Endodermal cell (in vitro differentiated cells): ENCODE data around the gene TRAPPC3. TPM values are rescaled to one million over a fixed set of nuclear protein-coding genes. Genes with fewer than 3 reads are reported as not detected.

Source experiments
- DNase-seq: peaks from one replicate; pipeline ENCODE4 v3.0.0-alpha.2; 2017
- H3K27ac ChIP-seq: 2 replicates; pipeline ENCODE4 v1.5.1; 2013; ENCODE audit warnings: mild to moderate bottlenecking, low read depth, low read length, moderate library complexity
- H3K27me3 ChIP-seq: 2 replicates; pipeline ENCODE4 v1.6.1; 2013; ENCODE audit warnings: mild to moderate bottlenecking, low read length, moderate library complexity; ENCODE audit not compliant: insufficient read depth, control insufficient read depth, poor library complexity, severe bottlenecking
- H3K36me3 ChIP-seq: 2 replicates; pipeline ENCODE4 v1.7.0; 2013; ENCODE audit warnings: mild to moderate bottlenecking, low read length, moderate library complexity; ENCODE audit not compliant: control insufficient read depth, insufficient read depth
- H3K4me1 ChIP-seq: one replicate; pipeline ENCODE4 v1.7.0; 2013; ENCODE audit warnings: low read length; ENCODE audit not compliant: control insufficient read depth, insufficient read depth
- H3K4me3 ChIP-seq: 2 replicates; pipeline ENCODE4 v1.5.1; 2013; ENCODE audit warnings: mild to moderate bottlenecking, low read length, moderate library complexity
- H3K9ac ChIP-seq: 2 replicates; pipeline ENCODE4 v1.6.1; 2013; ENCODE audit warnings: mild to moderate bottlenecking, low read length, moderate library complexity; ENCODE audit not compliant: poor library complexity, severe bottlenecking; ENCODE audit errors: extremely low read depth
- H3K9me3 ChIP-seq: 2 replicates; pipeline ENCODE4 v1.6.1; 2013; ENCODE audit warnings: mild to moderate bottlenecking, low read length, moderate library complexity; ENCODE audit not compliant: control insufficient read depth
- H3K27ac Mint-ChIP-seq: 2 replicates; pipeline ENCODE4 v1.8.0; 2020; ENCODE audit warnings: mixed read lengths
- H3K27me3 Mint-ChIP-seq: 2 replicates; pipeline ENCODE4 v1.8.0; 2021; ENCODE audit warnings: mild to moderate bottlenecking, mixed read lengths; ENCODE audit not compliant: insufficient read depth
- H3K36me3 Mint-ChIP-seq: 2 replicates; pipeline ENCODE4 v1.8.0; 2020; ENCODE audit warnings: low read depth, mixed read lengths
- H3K4me1 Mint-ChIP-seq: 2 replicates; pipeline ENCODE4 v1.8.0; 2020; ENCODE audit warnings: mixed read lengths
- H3K4me3 Mint-ChIP-seq: 2 replicates; pipeline ENCODE4 v1.8.0; 2020; ENCODE audit warnings: mild to moderate bottlenecking, moderate library complexity, mixed read lengths
- H3K9me3 Mint-ChIP-seq: 2 replicates; pipeline ENCODE4 v1.8.0; 2020; ENCODE audit warnings: mild to moderate bottlenecking, mixed read lengths
- CTCF ChIP-seq: fragments of 200-600 bp; sonication (generic); conservative IDR thresholded peaks from 2 replicates; pipeline ENCODE4 v1.5.0; 2021; ENCODE audit warnings: antibody characterized with exemption, mild to moderate bottlenecking
- WGBS, 2 experiments: methylation state at CpG; one replicate each; pipeline versions ENCODE4 v1.1.5 to v1.1.7; 2013; ENCODE audit warnings: missing lambda C conversion rate in 2 of 2, mixed read lengths in 1 of 2; ENCODE audit not compliant: insufficient coverage in 1 of 2, insufficient read length in 1 of 2; 5-methylcytosine and 5-hydroxymethylcytosine counted together
- total RNA-seq, 2 donors: library from RNA; stranded (reverse); fragmentation: NEBNext Ultra II Directional in 1 of 2; extraction: Animal tissue kit (Norgen Biotek cat#: 25700) in 1 of 2; gene quantifications; 2 replicates in 1 of 2; 3 replicates in 1 of 2; pipeline ENCODE4 v1.2.1, GENCODE V29; 2021

The TRAPPC3 gene
- total RNA-seq, 2 donors from 2014 or later: 61.5 to 79.9 TPM

- Mint-ChIP-seq H3K36me3 (peaks cover 21% of the 10 kb centered on the region), H3K4me3 (peak within 1 kb of the TSS; percentile 72), H3K27me3 (peaks cover 6% of the 10 kb centered on the region), H3K9me3 (no peaks in the 10 kb centered on the region), H3K27ac (peak within 1 kb of the TSS; percentile 92), H3K4me1 (peaks cover 11% of the 10 kb centered on the region)
- H3K27ac ChIP-seq: peak within 1 kb of the TSS; percentile 67
- H3K9me3 ChIP-seq: no peaks in the 10 kb centered on the region
- no peaks in the 10 kb centered on the region for H3K27me3 ChIP-seq
- H3K4me1 ChIP-seq: no peaks in the 10 kb centered on the region
- peak within 1 kb of the TSS; percentile 76 for H3K9ac ChIP-seq
- 2% methylated on average over 55 to 84 of the region's 84 CpGs for WGBS, 2 experiments
- peaks cover 35% of the 10 kb centered on the region for H3K36me3 ChIP-seq
- peak; percentile 99 for TF ChIP-seq CTCF
- DNase-seq: peak; percentile 96
- peak within 1 kb of the TSS; percentile 90 for H3K4me3 ChIP-seq
Observed at GRCh38 chr1:36088577-36089392, 60.5 kb downstream of the TRAPPC3 start, which contains the start of gene ADPRS. Gene ADPRS, plus strand, starts transcription at chr1:36088892. Its CDS starts 13 bp downstream, at chr1:36088905.

DNA sequence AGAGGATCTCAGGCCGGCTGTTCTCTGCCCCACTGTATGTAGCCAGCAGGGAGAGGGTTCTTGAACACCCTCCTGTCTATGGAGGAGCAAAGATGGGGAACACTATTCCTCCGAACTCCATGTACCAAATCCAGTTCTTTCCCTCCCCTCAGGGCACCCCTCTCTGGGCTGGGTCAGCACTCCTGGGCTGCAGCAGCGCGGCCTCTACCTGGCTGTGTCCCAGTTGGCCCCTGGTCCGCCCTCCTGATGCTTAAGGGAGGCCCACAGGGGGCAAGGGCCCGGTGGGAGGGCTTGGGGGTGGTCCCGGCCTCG is 61.1 kb downstream of the TRAPPC3 start:
- H3K9me3 ChIP-seq: no peaks in the 10 kb centered on the region
- Mint-ChIP-seq H3K36me3 (peaks cover 16% of the 10 kb centered on the region), H3K27me3 (peaks cover 8% of the 10 kb centered on the region), H3K27ac (no peak overlapping the region), H3K4me1 (peaks cover 11% of the 10 kb centered on the region), H3K4me3 (peak overlapping the region; percentile 72), H3K9me3 (no peaks in the 10 kb centered on the region)
- no peaks in the 10 kb centered on the region for H3K4me1 ChIP-seq
- H3K9ac ChIP-seq: no peak overlapping the region
- peak overlapping the region; percentile 90 for H3K4me3 ChIP-seq
- TF ChIP-seq CTCF: no peak
- 50 to 57% methylated on average over 2 to 8 of the region's 8 CpGs for WGBS, 2 experiments
- no peaks in the 10 kb centered on the region for H3K27me3 ChIP-seq
- H3K27ac ChIP-seq: no peak overlapping the region
- no peak for DNase-seq
- peaks cover 29% of the 10 kb centered on the region for H3K36me3 ChIP-seq

DNA sequence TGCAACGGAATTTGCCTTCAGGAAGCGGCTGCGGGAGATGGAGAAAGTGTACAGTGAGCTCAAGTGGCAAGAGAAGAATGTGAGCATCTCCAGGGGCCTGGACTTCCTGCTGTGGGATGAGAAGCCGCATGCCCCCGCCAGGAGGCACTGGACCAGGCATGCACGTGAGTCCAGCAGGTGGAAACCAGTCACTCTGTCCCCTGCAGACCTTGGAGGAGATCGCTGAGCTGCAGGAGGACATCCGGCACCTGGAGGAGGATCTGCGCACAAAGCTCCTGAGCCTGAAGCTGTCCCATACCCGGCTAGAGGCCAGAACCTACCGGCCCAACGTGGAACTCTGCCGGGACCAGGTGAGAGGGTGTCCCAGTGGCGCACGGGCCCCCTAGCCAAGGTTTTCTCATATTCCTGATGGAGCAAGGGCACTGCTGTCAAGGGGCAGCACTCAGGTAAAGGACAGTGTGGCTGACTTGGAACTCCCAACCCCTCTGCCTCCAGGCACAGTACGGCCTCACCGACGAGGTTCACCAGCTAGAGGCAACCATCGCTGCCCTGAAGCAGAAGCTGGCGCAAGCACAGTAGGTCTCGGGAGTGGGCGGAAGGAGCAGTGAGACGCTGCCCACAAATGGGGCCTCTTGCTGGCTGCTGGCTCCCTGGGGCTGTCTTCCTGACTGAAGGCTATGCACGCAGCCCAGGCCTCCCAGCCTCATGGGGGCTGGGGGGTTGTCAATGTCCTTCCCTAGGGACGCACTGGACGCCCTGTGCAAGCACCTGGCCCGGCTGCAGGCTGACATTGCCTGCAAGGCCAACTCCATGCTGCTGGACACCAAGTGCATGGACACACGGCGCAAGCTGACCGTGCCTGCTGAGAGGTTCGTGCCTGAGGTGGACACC is 61.8 kb downstream of the TRAPPC3 start:
- H3K4me1 ChIP-seq: no peaks in the 10 kb centered on the region
- Mint-ChIP-seq H3K27ac (no peak overlapping the region), H3K27me3 (peaks cover 9% of the 10 kb centered on the region), H3K4me1 (peaks cover 11% of the 10 kb centered on the region), H3K36me3 (peaks cover 10% of the 10 kb centered on the region), H3K9me3 (no peaks in the 10 kb centered on the region), H3K4me3 (no peak overlapping the region)
- H3K27me3 ChIP-seq: no peaks in the 10 kb centered on the region
- H3K27ac ChIP-seq: no peak overlapping the region
- H3K36me3 ChIP-seq: peaks cover 22% of the 10 kb centered on the region
- H3K9me3 ChIP-seq: no peaks in the 10 kb centered on the region
- TF ChIP-seq CTCF: peak; percentile 27
- no peak overlapping the region for H3K9ac ChIP-seq
- 91 to 93% methylated on average over 20 to 31 of the region's 31 CpGs for WGBS, 2 experiments
- H3K4me3 ChIP-seq: no peak overlapping the region
- DNase-seq: peak; percentile 58

Other genes starting within 250 kb of the TRAPPC3 start
- gene AGO3, start 218.4 kb downstream of the TRAPPC3 start, total RNA-seq: 10 to 100 TPM; 32.8 to 39.8 TPM
- gene TEKT2, start 65.4 kb downstream of the TRAPPC3 start, total RNA-seq: 1 to 10 TPM; 5.6 to 9.5 TPM
- 10 to 100 TPM; 22.1 to 25.3 TPM for gene ADPRS, start 60.6 kb downstream of the TRAPPC3 start, total RNA-seq
- gene COL8A2, start 24.3 kb downstream of the TRAPPC3 start, total RNA-seq: under 1 TPM; 0.18 to 0.40 TPM
- 100 to 1,000 TPM; 119 to 120 TPM for gene MAP7D1, start 6.7 kb upstream of the TRAPPC3 start, total RNA-seq
- 100 to 1,000 TPM; 145 to 165 TPM for gene THRAP3, start 75.0 kb upstream of the TRAPPC3 start, total RNA-seq
- 10 to 100 TPM; 14.7 to 15.5 TPM for gene SH3D21, start 156.9 kb upstream of the TRAPPC3 start, total RNA-seq
- gene EVA1B, start 174.2 kb upstream of the TRAPPC3 start, total RNA-seq: 10 to 100 TPM; 14.1 to 16.3 TPM
- gene STK40, start 236.4 kb upstream of the TRAPPC3 start, total RNA-seq: 10 to 100 TPM; 19.4 to 32.4 TPM
- 10 to 100 TPM; 37.5 to 45.6 TPM for gene LSM10, start 248.4 kb upstream of the TRAPPC3 start, total RNA-seq